Right ventricle myocardium superior (tissue), 1 donor: ENCODE measurements around the gene SH3RF1. TPM values are rescaled to one million over a fixed set of nuclear protein-coding genes. Genes with fewer than 3 reads are reported as not detected.
A peak's percentile ranks its signal among the peaks of the same experiment; 100 is the strongest.
"Not testable (repeated sequence)": the region's sequence is repeated elsewhere in the genome, so short reads cannot be mapped to it uniquely, and the experiment has no call there.

Experiments used
- ATAC-seq: fragments of 200-7000 bp; cut with Tn5 transposase; one replicate; pipeline ENCODE4 v1.9.1; 2020; ENCODE audit warnings: mild to moderate bottlenecking; ENCODE audit not compliant: poor library complexity
- DNase-seq: peaks from one replicate; pipeline ENCODE4 v3.0.0-alpha.2; 2020
- intact Hi-C: fragments of 100-400 bp; cut with DNase I; formaldehyde crosslinking; loops from one replicate; pipeline ENCODE4 v1.11.2; 2022
- long read RNA-seq: library from polyadenylated mRNA; unstranded; transcript quantifications from one replicate; pipeline ENCODE4 v2.0.0, GENCODE V29; 2021
- total RNA-seq: library from RNA; stranded (reverse); fragmentation: NEBNext Ultra II Directional; extraction: Animal tissue kit (Norgen Biotek cat#: 25700); gene quantifications from one replicate; pipeline ENCODE4 v1.2.1, GENCODE V29; 2021
- donor health status: DM: no; HTN: yes; CAD: no; lungs with severe emphysema.

The SH3RF1 gene
- total RNA-seq: 8.3 TPM
- long read RNA-seq, full-length matches to known transcripts: 3 of 7 reads
- long read RNA-seq, partial matches to known transcripts: 3 of 7 reads
- long read RNA-seq, other reads (novel, unspliced or antisense): 1 of 7 reads

DNA sequence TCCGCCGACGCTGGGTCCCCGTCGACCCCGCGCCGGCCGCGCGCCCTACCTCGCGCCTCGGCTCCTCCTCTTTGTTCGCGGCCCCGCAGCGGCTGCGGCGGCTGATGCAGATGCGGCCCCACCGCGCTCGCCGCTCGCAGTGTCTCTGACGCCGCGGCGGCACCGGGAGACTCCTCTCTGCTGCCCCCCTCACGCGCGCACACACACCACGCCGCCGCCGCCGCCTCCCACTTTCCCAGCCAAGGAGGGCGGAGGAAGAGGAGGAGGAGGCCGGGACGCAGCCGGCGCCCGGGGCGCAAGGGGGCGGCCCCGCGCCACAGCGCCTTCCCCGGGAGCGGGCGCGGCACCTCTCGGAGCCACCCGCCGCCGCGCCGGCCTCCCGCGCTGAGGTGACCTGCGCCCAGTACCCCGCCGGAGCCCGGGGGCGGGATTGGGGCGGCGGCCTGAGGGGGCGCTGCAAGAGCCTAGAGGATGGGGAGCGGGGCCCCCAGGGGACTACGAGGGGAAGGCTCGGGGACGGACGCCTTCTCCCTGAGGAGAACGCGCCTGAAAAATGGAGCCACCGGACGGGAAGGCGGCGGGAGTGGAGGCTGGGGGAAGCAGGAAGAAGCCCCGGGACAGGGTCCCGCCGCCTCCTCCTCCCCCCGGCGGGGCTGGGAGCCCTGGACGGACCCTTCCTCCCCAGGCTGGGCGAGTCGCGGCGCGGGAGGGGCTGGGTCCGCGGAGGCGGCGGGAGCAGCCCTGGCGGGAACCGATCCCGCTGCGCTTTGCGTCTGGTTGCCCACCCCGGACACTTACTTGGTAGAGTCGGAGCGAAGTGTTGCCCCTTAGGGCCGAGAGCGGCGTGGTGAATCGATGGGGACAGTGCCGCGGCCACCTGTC, at the start of gene SH3RF1:
Gene SH3RF1 (minus strand): TSS at position 147 of the 882 bp plus-strand sequence. CDS start 1,744 bp downstream, outside the sequence.
- intact Hi-C loops: loop anchor here (10.0 kb wide), 2 partner anchors 214 to 226 kb away; no protein-coding TSS in a partner anchor
- peak; percentile 97 for ATAC-seq
- peak; percentile 94 for DNase-seq

GRCh38 chr4:169315530-169316343, 45.0 kb upstream of the SH3RF1 start:
- DNase-seq: no peak
- intact Hi-C loops: no loop called here
- ATAC-seq: no peak

DNA sequence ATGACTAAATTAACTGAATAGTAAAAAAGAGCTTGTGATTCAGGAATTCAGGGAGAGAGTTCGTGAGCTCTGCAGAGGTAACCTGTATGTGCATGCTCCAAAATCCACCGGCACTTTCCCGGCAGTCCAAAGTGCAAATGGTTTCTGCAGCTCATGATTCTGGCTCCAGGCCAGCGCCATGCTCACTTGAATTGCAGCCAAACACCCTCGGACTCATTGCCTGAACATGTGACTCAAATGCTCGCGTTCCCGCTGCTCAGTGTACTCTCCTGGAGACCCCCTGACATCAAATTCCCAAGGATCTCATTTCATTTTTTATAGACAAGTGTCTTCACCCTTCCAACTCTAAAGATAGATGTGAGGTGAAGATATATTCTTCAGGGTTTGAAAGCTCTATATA, 44.1 kb upstream of the SH3RF1 start:
- DNase-seq: peak; percentile 81
- ATAC-seq: peak; percentile 85
- intact Hi-C loops: no loop called here

GRCh38 chr4:169313732-169314131, 43.0 kb upstream of the SH3RF1 start:
- intact Hi-C loops: no loop called here
- ATAC-seq (no peak), DNase-seq (no peak)

DNA sequence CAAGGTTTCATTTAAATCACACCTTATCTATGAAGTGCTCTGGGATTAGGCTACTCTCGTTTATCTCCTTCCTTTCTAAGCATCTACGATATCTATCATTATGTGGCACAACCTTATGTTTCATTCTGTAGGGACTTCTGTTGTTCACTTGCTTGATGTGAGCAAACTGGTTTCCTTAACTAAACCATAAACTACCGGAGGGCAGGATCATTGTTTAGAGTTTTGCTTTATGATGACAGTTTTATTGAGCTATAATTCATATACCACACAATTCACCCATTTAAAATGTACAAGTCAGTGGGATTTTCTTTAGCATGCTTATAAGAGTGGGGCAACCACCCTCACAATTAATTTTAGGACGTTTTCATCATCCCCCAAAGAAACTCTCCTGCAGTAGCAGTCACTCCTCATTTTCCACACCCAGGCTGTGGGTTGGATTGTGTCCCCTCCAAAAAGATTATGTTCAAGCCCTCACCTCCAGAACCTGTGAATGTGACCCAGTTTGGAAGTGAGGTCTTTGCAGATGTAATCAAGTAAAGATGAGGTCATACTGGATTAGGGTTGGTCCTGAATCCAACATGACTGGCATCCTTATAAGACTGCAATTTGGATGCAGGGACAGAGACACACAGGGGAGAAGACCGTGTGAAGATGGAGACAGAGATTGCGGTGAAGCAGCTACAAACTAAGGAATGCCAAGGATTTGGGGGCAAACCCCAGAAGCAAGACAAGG, 42.1 kb upstream of the SH3RF1 start:
- intact Hi-C loops: no loop called here
- no peak for ATAC-seq
- DNase-seq: no peak

DNA sequence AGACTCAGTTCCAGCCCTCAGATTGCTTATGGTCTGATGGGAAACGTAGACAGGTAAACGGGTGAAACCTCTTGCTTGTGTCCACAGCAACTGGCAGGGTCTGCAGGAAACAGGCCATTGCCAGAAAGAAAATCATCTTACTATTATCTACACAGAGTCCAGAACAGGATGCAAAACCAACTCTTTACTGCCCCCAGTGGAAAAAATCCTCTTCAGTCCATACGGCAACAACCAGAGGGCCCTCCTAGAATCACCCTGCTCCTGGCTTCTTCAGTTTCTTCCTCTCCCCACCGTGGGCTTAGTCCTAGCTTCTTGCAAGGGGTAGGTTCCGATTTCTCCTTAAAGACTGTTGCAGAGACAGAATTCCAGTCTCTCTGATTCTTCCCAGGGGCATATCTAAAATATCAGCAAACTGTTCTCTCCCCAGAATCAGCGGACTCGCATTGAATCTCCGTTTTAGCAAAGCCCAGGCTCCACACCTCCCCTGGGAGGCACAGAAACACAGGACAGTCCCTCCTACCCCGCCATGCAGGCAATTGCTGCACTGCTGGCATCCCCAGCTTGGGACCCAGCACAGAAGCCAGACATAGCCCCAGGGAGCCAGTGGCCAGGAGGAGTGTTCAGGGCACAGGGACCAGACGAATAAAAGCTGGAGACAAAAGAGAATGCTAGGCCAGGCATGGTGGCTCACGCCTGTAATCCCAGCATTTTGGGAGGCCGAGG, 41.0 kb upstream of the SH3RF1 start:
- intact Hi-C loops: no loop called here
- ATAC-seq (peak; percentile 68), DNase-seq (no peak)

DNA sequence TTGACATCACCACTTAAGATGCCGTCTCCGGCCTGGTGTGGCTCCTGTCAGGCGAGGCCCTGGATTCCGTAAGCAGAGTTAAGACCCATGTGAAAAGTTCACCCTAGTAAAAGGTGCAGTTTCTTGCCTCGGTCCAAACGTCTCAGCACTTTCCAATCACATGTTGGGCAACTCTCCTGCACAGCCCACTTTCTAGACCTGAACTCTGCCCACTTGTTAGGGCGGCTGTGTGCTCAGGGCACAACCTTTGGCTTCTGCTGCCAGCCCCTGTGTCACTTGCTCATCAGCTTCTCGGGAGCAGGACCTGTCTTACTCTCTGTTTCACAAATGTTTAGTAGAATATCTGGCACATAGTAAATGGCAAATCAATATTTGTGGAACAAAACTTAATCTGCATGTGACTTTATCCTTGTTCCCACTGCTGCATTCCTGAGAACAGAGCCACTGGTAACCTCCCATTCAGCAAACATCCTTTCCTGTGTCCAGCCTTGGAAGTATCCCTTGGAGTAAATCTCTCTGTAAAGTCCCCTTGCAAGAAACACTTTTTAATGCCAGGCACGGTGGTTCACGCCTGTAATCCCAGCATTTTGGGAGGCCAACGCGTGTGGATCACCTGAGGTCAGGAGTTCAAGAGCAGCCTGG, 38.7 kb upstream of the SH3RF1 start:
- no peak for ATAC-seq

DNA sequence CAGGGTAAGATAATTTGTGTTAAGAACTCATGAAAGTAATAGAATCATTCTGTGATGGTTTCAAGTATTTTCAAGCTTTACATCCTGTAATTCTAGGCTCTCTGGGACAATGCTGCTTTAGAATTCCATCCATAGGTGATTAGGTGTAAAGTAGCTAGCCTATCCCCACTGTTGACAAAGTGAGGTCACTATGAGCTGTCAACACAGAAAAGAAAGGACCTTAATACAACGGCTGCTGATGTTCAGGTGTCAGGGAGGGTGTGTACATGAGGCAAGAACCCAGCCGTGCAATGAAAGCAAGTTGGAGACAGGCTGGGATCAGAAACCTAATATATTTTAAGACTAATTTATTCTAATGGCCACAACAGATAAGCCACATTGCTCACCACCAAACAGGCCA, 36.8 kb upstream of the SH3RF1 start:
- intact Hi-C loops: no loop called here
- DNase-seq (no peak), ATAC-seq (no peak)

More for the DNA sequence above, 38.7 kb upstream of the SH3RF1 start:
- intact Hi-C loops: no loop called here
- DNase-seq: no peak

DNA sequence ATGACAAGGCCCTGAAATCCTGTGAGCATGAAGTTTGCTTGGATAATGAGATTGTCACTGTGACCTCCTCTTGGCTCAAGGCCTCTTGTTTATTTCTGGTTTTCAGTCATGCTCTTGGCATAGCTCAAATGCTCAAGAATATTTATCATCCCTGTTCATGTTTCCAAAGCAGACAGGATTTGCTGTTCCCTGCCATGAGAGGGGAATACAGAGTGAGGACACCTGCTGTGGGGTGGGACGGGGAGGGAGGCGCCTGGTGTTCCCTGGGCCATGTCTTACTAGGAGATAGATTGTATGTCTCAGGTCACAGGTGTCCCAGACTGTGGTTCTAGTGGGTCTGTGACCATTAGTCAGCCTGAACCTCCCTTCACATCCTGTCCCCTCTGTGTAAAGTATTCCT, 34.9 kb upstream of the SH3RF1 start:
- peak; percentile 90 for ATAC-seq
- no peak for DNase-seq
- intact Hi-C loops: no loop called here

- DNase-seq (no peak), ATAC-seq (no peak)
- intact Hi-C loops: no loop called here
These were observed 34.4 kb upstream of the SH3RF1 start for GRCh38 chr4:169305173-169305572.

DNA sequence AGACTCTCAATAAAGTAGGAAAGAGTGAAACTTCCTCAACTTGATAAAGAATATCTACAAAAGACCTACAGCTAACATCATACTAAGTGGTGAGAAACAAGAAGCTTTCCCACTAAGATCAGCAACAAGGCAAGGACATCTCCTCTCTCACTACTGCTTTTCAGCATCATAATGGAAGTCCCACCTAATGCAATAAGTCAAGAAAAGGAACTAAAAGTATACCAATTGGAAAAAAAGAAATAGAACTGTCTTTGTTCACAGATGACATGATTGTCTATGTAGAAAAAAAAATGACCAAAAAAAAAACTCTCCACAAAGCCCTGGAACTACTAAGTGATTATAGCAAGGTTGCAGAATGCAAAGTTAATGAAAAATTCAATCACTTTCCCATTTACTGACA, 25.1 kb upstream of the SH3RF1 start:
- ATAC-seq (no peak), DNase-seq (no peak)
- intact Hi-C loops: no loop called here

DNA sequence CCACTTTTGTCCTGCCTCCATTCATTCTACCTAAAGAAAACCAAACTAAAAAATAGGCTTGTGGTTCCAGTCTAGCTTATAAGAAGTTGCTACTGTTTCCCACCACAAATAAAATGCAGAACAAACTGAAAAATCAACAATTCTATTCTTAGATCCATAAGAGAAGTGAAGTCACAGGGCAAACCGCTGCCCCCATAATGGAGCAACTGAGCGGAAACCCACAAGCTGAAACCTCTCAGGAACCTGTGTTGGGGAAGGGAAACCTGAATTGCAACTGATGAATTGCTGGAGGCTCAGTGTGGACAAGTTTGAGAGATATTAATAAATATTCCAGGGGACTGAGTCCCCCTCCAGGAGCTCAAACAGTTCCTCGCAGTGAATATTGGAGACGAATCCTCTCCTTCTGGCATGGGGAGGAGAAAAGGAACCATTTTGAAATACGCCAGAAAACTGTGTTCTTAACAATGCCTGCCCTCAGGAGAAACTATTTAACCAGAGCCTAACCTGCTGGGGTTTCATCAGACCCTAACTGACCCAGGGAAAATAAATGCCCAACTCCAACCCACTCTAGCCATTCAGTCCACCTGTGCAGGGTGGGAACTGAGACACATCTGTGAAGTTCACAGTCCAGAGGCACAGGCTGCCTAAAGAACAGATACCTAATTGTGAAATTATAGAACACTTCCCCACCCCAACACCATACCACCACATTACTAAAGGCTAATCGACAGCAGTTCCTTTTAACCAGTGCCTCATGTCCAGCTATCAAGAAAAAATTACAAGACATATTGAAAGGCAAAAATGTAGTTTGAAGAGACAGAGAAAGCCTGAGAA, 22.8 kb upstream of the SH3RF1 start:
- intact Hi-C loops: no loop called here
- ATAC-seq (no peak), DNase-seq (no peak)

- DNase-seq, intact Hi-C loops, ATAC-seq: not testable (repeated sequence)
These were observed 17.2 kb upstream of the SH3RF1 start for GRCh38 chr4:169287983-169288382.

DNA sequence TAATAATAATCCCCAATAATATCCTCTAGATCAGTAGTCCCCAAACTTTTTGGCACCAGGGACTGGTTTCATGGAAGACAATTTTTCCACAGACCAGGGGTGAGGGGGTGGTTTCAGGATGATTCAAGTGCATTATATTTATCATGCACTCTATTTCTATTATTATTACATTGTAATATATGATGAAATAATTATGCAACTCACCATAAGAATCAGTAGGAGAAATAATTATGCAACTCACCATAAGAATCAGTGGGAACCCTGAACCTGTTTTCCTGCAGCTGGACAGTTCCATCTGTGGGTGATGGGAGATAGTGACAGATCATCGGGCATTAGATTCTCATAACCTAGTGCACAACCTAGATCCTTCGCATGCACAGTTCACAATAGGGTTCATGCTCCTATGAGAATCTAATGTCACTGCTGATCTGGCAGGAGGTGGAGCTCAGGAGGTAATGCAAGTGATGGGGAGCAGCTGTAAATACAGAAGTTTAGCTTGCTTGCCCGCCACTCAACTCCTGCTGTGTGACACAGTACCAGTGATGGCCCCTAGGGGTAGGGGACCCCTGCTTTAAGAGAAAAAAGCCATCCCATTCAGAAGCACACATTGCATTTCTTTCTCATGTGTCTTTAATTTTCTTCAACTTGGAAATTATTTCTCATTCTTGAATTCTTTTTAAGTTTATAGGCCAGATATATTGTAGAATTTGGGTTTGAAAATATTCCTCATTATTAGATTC, 16.0 kb upstream of the SH3RF1 start:
- intact Hi-C loops: no loop called here
- no peak for DNase-seq
- no peak for ATAC-seq

- intact Hi-C loops: no loop called here
- DNase-seq (no peak), ATAC-seq (no peak)
These were observed 12.4 kb upstream of the SH3RF1 start for GRCh38 chr4:169283114-169283509.

DNA sequence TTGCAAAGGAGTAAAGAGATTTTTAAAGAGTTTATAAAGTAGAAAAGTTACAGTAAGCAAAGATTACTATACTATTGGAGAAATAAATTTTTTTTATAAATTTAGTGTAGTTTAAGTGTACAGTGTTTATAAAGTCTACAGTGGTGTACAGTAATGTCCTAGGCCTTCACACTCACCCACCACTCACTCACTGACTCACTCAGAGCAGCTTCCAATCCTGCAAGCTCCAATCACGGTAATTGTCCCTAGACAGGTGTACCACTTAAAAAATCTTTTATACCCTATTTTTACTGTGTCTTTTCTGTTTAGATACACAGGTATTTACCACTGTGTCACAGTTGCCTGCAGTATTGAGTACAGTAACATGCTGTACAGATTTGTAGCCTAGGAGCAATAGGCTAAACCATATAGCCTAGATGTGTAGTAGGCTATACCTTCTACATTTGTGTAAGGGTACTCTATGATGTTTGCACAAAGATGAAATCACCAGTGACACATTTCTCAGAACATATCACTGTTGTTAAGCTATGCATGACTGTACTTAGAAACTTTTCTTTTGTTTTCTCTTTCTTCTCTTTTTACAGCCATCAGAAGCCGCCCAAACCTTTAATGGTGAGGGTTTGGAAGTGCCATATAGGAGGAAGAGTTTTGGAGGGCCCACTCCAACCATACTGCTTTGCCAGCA, 11.8 kb upstream of the SH3RF1 start:
- DNase-seq (no peak), ATAC-seq (no peak)
- intact Hi-C loops: no loop called here
